ENCODE data around the gene CCDC78. TPM values are rescaled to one million over a fixed set of nuclear protein-coding genes. Genes with fewer than 3 reads are reported as not detected.
"Not testable (repeated sequence)": the region's sequence is repeated elsewhere in the genome, so short reads cannot be mapped to it uniquely, and the experiment has no call there.

Gene CCDC78
- total RNA-seq, 1 donor: 2.2 TPM

DNA sequence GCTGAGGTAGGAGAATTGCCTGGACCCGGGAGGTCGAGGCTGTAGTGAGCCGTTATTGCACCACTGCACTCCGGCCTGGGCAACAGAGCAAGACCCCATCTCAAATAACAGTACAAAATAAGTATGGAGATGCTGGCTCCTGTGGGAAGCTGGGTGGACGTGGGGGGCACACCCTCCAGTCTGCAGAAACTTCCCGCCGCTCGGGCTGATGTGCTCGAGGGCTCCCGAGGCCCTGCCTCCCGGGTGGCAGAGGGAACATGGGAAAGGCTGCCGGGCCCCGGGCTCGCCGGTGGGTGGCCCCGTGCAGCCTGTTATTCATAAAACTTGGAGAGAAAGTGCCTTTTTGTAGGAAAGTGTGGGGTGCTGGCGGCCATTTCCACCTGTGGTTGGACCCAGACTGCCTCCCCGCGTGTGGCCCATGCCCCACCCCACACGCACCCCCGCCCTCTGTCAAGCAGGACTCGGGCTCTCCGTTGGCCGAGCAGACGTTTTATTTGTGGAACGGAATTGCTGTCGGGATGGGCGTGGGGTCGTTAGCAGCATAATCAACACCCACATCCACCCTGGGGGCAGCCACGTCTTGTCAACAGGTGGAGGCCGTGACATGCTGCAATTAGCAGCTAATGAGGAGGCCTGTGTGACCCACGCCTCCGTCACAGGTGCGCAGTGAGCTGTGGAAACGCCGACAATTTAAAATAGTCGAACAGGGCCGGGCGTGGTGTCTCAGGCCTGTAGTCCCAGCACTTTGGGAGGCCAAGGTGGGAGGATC, 21.9 kb upstream of the CCDC78 start:
- Histone ChIP-seq H3K4me1 (ENCODE audit: insufficient read depth, low read length) (no peaks in the 10 kb centered on the region), H3K36me3 (ENCODE audit: insufficient read depth, low read length) (no peaks in the 10 kb centered on the region), H4K20me1 (ENCODE audit: insufficient read depth, low read length) (no peaks in the 10 kb centered on the region)

DNA sequence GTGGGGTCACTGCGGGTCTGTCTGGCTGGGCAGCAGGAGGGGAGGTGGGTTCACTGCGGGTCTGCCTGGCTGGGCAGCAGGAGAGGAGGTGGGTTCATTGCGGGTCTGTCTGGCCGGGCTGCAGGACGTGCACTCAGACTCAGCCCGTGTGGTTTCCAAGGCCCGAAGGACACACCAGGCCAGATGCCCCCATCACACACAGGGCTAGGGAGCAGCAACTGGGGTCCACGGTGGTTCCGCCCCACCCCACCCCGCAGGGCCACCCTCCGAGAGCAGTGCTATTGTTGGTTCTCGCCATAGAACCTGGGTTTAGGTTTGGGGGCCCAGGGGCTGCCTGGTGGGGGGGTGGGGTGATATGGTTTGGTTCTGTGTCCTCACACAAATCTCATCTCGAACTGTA, 20.4 kb upstream of the CCDC78 start:
- Histone ChIP-seq H3K4me2 (ENCODE audit: insufficient read depth, low read length) (no peak overlapping the region), H3K27ac (ENCODE audit: low read depth, low read length) (no peak overlapping the region), H2AFZ (ENCODE audit: low read length) (no peak overlapping the region), H3K4me3 (ENCODE audit: insufficient read depth, low read length) (no peak overlapping the region), H3K36me3 (ENCODE audit: insufficient read depth, low read length) (no peaks in the 10 kb centered on the region), H3K79me2 (ENCODE audit: insufficient read depth, low read length) (no peaks in the 10 kb centered on the region), H3K27me3 (ENCODE audit: insufficient read depth, low read length) (peaks cover 8% of the 10 kb centered on the region), H3K4me1 (ENCODE audit: insufficient read depth, low read length) (no peaks in the 10 kb centered on the region), H4K20me1 (ENCODE audit: insufficient read depth, low read length) (no peaks in the 10 kb centered on the region), H3K9me3 (ENCODE audit: low read depth, low read length) (no peaks in the 10 kb centered on the region)
- no peak for TF ChIP-seq CTCF (IDR thresholded peaks at IDR 0.05; ENCODE audit: extremely low read depth, low read depth, low read length)
- DNase-seq (ENCODE audit: insufficient read length, low spot score, missing footprints): no peak

More for the DNA sequence above, 21.9 kb upstream of the CCDC78 start:
- no peak overlapping the region for H3K4me2 ChIP-seq (ENCODE audit: insufficient read depth, low read length)
- no peaks in the 10 kb centered on the region for H3K79me2 ChIP-seq (ENCODE audit: insufficient read depth, low read length)
- no peak for TF ChIP-seq CTCF (IDR thresholded peaks at IDR 0.05; ENCODE audit: extremely low read depth, low read depth, low read length)
- H3K9me3 ChIP-seq (ENCODE audit: low read depth, low read length): no peaks in the 10 kb centered on the region
- no peak overlapping the region for H2AFZ ChIP-seq (ENCODE audit: low read length)
- no peak overlapping the region for H3K27ac ChIP-seq (ENCODE audit: low read depth, low read length)
- H3K4me3 ChIP-seq (ENCODE audit: insufficient read depth, low read length): no peak overlapping the region
- no peak for DNase-seq (ENCODE audit: insufficient read length, low spot score, missing footprints)
- peaks cover 12% of the 10 kb centered on the region for H3K27me3 ChIP-seq (ENCODE audit: insufficient read depth, low read length)

DNA sequence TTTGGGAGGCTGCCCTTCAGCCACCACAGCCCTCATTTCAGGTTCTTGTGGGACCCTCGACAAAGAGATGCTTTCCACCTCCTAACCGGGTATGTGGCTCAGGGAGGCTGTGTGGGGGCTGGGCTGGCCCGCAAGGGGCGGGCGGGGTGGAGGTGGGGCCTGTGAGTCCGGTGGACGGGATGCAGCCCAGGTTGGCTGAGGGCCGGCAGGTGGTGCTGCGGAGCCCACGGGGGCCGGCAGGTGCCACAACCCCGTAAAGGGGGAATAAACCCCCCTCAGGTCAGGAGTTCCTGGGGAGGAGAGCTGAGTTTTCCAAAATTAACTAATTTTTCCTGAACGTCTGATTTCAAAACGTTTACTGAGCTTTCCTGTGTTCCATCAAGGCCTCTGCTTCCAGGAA, 19.5 kb upstream of the CCDC78 start:
- Histone ChIP-seq H3K79me2 (ENCODE audit: insufficient read depth, low read length) (no peaks in the 10 kb centered on the region), H3K4me1 (ENCODE audit: insufficient read depth, low read length) (peaks cover 4% of the 10 kb centered on the region), H4K20me1 (ENCODE audit: insufficient read depth, low read length) (no peaks in the 10 kb centered on the region), H3K36me3 (ENCODE audit: insufficient read depth, low read length) (no peaks in the 10 kb centered on the region), H3K27ac (ENCODE audit: low read depth, low read length) (no peak overlapping the region), H3K4me3 (ENCODE audit: insufficient read depth, low read length) (no peak overlapping the region), H3K9me3 (ENCODE audit: low read depth, low read length) (no peaks in the 10 kb centered on the region), H2AFZ (ENCODE audit: low read length) (no peak overlapping the region), H3K4me2 (ENCODE audit: insufficient read depth, low read length) (no peak overlapping the region), H3K27me3 (ENCODE audit: insufficient read depth, low read length) (no peaks in the 10 kb centered on the region)
- no peak for TF ChIP-seq CTCF (IDR thresholded peaks at IDR 0.05; ENCODE audit: extremely low read depth, low read depth, low read length)
- DNase-seq (ENCODE audit: insufficient read length, low spot score, missing footprints): no peak

DNA sequence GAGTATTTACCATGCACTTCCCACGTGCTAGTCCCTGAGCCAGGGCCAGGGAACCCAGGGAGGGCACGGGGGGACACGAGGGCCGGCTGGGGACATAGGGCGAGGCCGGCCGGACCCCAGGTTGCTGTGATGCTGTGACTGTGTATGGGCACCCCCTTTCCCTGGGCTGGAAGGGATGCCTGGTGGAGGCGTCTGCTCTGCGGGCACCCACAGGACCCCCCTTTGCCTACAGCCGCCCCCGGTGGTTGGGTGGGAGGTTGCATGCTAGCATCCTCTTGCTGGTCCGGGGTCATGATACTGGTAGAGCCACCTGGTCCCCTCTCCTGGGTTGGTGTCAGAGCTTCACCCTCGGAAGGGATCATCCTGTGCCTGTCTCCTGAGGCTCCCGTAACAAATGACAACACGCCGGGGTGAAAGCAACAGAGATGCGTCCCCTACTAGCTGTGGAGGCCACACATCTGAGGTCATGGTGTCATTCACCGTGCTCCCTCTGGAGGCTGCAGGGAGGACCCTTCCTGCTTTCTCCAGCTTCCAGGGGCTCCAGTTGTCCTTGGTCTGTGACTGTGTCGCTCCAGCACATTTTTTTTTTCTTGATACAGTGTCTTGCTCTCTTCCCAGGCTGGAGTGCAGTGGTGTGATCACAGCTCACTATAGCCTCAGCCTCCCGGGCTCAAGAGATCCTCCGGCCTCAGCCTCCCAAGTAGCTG, 17.7 kb upstream of the CCDC78 start:
- peaks cover 12% of the 10 kb centered on the region for H3K4me1 ChIP-seq (ENCODE audit: insufficient read depth, low read length)

GRCh38 chr16:742894-743293, 16.7 kb upstream of the CCDC78 start:
- H3K27me3 ChIP-seq (ENCODE audit: insufficient read depth, low read length); H3K79me2 ChIP-seq (ENCODE audit: insufficient read depth, low read length); H3K27ac ChIP-seq (ENCODE audit: low read depth, low read length); DNase-seq (ENCODE audit: insufficient read length, low spot score, missing footprints); H3K4me2 ChIP-seq (ENCODE audit: insufficient read depth, low read length); H3K9me3 ChIP-seq (ENCODE audit: low read depth, low read length); H2AFZ ChIP-seq (ENCODE audit: low read length); H3K36me3 ChIP-seq (ENCODE audit: insufficient read depth, low read length); H4K20me1 ChIP-seq (ENCODE audit: insufficient read depth, low read length); H3K4me3 ChIP-seq (ENCODE audit: insufficient read depth, low read length): not testable (repeated sequence)
- H3K4me1 ChIP-seq (ENCODE audit: insufficient read depth, low read length): peaks cover 12% of the 10 kb centered on the region

More for the DNA sequence above, 17.7 kb upstream of the CCDC78 start:
- Histone ChIP-seq H3K9me3 (ENCODE audit: low read depth, low read length) (no peaks in the 10 kb centered on the region), H3K27ac (ENCODE audit: low read depth, low read length) (no peak overlapping the region), H3K36me3 (ENCODE audit: insufficient read depth, low read length) (no peaks in the 10 kb centered on the region), H3K4me3 (ENCODE audit: insufficient read depth, low read length) (no peak overlapping the region), H3K79me2 (ENCODE audit: insufficient read depth, low read length) (peaks cover 8% of the 10 kb centered on the region), H3K27me3 (ENCODE audit: insufficient read depth, low read length) (no peaks in the 10 kb centered on the region), H4K20me1 (ENCODE audit: insufficient read depth, low read length) (peaks cover 4% of the 10 kb centered on the region), H2AFZ (ENCODE audit: low read length) (no peak overlapping the region), H3K4me2 (ENCODE audit: insufficient read depth, low read length) (no peak overlapping the region)
- no peak for TF ChIP-seq CTCF (IDR thresholded peaks at IDR 0.05; ENCODE audit: extremely low read depth, low read depth, low read length)
- no peak for DNase-seq (ENCODE audit: insufficient read length, low spot score, missing footprints)
